Uterus (tissue), 2 donors: Measurements from ENCODE around the gene EPB41.

ENCODE experiments used
- POLR2A ChIP-seq, 2 donors: fragments of 450-650 bp; IDR thresholded peaks; one replicate each; pipeline ENCODE4 v1.6.1; 2016; ENCODE audit warnings: antibody characterized with exemption in 2 of 2, mild to moderate bottlenecking in 1 of 2, moderate library complexity in 1 of 2
- TF ChIP-seq, protein P1 (sequence below), 4 experiments: fragments of 200-600 bp in 2 of 4; fragments of 450-650 bp in 2 of 4; sonication (generic) in 2 of 4; IDR thresholded peaks; one replicate each; pipeline ENCODE4 v1.5.1; 2016 to 2019; ENCODE audit warnings: antibody characterized with exemption in 4 of 4, mild to moderate bottlenecking in 2 of 4, moderate library complexity in 1 of 4

DNA sequence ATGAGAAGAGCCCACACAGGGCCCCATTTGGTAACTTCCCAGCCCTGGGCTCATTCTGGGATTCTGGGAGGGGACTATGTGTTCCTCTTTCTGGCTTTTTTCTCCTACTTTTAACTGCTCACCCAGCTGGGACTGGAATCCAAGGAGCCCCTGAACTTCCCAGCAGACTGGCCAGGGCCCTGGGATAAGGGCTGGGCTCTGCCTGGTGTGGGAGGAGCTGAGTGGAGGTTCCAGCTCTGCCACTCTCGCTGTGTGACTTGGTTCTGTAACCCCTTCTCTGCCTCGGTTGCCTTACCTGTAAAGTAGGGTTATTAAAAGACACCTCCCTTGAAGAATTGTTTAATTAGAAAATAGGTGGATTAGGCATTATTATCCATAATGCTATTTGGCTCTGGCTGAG, 19.6 kb upstream of the EPB41 start:
- TF ChIP-seq, protein P1, sequence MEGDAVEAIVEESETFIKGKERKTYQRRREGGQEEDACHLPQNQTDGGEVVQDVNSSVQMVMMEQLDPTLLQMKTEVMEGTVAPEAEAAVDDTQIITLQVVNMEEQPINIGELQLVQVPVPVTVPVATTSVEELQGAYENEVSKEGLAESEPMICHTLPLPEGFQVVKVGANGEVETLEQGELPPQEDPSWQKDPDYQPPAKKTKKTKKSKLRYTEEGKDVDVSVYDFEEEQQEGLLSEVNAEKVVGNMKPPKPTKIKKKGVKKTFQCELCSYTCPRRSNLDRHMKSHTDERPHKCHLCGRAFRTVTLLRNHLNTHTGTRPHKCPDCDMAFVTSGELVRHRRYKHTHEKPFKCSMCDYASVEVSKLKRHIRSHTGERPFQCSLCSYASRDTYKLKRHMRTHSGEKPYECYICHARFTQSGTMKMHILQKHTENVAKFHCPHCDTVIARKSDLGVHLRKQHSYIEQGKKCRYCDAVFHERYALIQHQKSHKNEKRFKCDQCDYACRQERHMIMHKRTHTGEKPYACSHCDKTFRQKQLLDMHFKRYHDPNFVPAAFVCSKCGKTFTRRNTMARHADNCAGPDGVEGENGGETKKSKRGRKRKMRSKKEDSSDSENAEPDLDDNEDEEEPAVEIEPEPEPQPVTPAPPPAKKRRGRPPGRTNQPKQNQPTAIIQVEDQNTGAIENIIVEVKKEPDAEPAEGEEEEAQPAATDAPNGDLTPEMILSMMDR (IDR thresholded peaks at IDR 0.05), result no peak
- no peak for TF ChIP-seq POLR2A (IDR thresholded peaks at IDR 0.05)
